ENCODE results near the gene GATM. TPM values are rescaled to one million over a fixed set of nuclear protein-coding genes. Genes with fewer than 3 reads are reported as not detected.

GATM gene
- total RNA-seq, 1 donor from 2014 or later, result 21.4 TPM

- peaks cover 5% of the 10 kb centered on the region for H3K4me1 ChIP-seq
- Mint-ChIP-seq H3K27me3 (ENCODE audit: insufficient read depth, low read depth) (peaks cover 4% of the 10 kb centered on the region), H3K4me3 (no peak overlapping the region), H3K27ac (no peak overlapping the region), H3K9me3 (no peaks in the 10 kb centered on the region), H3K36me3 (no peaks in the 10 kb centered on the region), H3K4me1 (peaks cover 16% of the 10 kb centered on the region)
- DNase-seq (ENCODE audit: low spot score), result no peak
- H3K4me2 ChIP-seq, result no peak overlapping the region
- no peak for TF ChIP-seq EZH2 (IDR thresholded peaks at IDR 0.05)
- no peak for TF ChIP-seq CTCF (IDR thresholded peaks at IDR 0.05)
- no peak for TF ChIP-seq EZH2phosphoT487 (IDR thresholded peaks at IDR 0.05)
- no peaks in the 10 kb centered on the region for H4K20me1 ChIP-seq (ENCODE audit: low read depth)
- H3K9me3 ChIP-seq (ENCODE audit: low read depth), result no peaks in the 10 kb centered on the region
- peaks cover 9% of the 10 kb centered on the region for H3K79me2 ChIP-seq (ENCODE audit: low read depth)
- H3K27ac ChIP-seq, result no peak overlapping the region
- H3K27me3 ChIP-seq, result peaks cover 74% of the 10 kb centered on the region
- no peak overlapping the region for H3K4me3 ChIP-seq
- H3K9ac ChIP-seq, result no peak overlapping the region
- no peak overlapping the region for H2AFZ ChIP-seq (replicated peaks)
- no peaks in the 10 kb centered on the region for H3K36me3 ChIP-seq
- H3F3A ChIP-seq (ENCODE audit: low read depth), result peaks cover 2% of the 10 kb centered on the region
These were observed 18.8 kb upstream of the GATM start for GRCh38 chr15:45397116-45397665.

- H3K27ac Mint-ChIP-seq, result no peak overlapping the region
- H3K36me3 ChIP-seq, result no peaks in the 10 kb centered on the region
- H3K9me3 Mint-ChIP-seq, result no peaks in the 10 kb centered on the region
- no peak overlapping the region for H3K4me3 Mint-ChIP-seq
- no peak overlapping the region for H3K4me2 ChIP-seq
- peaks cover under 1% of the 10 kb centered on the region for H3K79me2 ChIP-seq (ENCODE audit: low read depth)
- no peak overlapping the region for H3K9ac ChIP-seq
- no peaks in the 10 kb centered on the region for H4K20me1 ChIP-seq (ENCODE audit: low read depth)
- no peaks in the 10 kb centered on the region for H3F3A ChIP-seq (ENCODE audit: low read depth)
- no peak for DNase-seq (ENCODE audit: low spot score)
- H3K9me3 ChIP-seq (ENCODE audit: low read depth), result no peaks in the 10 kb centered on the region
- H3K4me3 ChIP-seq, result no peak overlapping the region
- no peak overlapping the region for H3K27ac ChIP-seq
- H3K27me3 Mint-ChIP-seq (ENCODE audit: insufficient read depth, low read depth), result no peaks in the 10 kb centered on the region
- TF ChIP-seq EZH2phosphoT487 (IDR thresholded peaks at IDR 0.05), result no peak
- H3K36me3 Mint-ChIP-seq, result no peaks in the 10 kb centered on the region
- H2AFZ ChIP-seq (replicated peaks), result no peak overlapping the region
- no peaks in the 10 kb centered on the region for H3K4me1 ChIP-seq
- H3K4me1 Mint-ChIP-seq, result peaks cover 9% of the 10 kb centered on the region
- peaks cover 83% of the 10 kb centered on the region for H3K27me3 ChIP-seq
These were observed 17.6 kb upstream of the GATM start for GRCh38 chr15:45395943-45396342.

- no peaks in the 10 kb centered on the region for H4K20me1 ChIP-seq (ENCODE audit: low read depth)
- no peaks in the 10 kb centered on the region for H3K36me3 ChIP-seq
- H3K27me3 Mint-ChIP-seq (ENCODE audit: insufficient read depth, low read depth), result no peaks in the 10 kb centered on the region
- TF ChIP-seq CTCF (IDR thresholded peaks at IDR 0.05) (no peak), EZH2 (IDR thresholded peaks at IDR 0.05) (no peak), EZH2phosphoT487 (IDR thresholded peaks at IDR 0.05) (no peak)
- no peak overlapping the region for H3K4me3 Mint-ChIP-seq
- H3K4me2 ChIP-seq, result no peak overlapping the region
- H3K36me3 Mint-ChIP-seq, result no peaks in the 10 kb centered on the region
- H3K27me3 ChIP-seq, result peaks cover 87% of the 10 kb centered on the region
- no peak for DNase-seq (ENCODE audit: low spot score)
- peaks cover 9% of the 10 kb centered on the region for H3K4me1 Mint-ChIP-seq
- H3K27ac Mint-ChIP-seq, result no peak overlapping the region
- H3K4me3 ChIP-seq, result no peak overlapping the region
- no peaks in the 10 kb centered on the region for H3K9me3 ChIP-seq (ENCODE audit: low read depth)
- no peak overlapping the region for H3K9ac ChIP-seq
- H3K79me2 ChIP-seq (ENCODE audit: low read depth), result no peaks in the 10 kb centered on the region
- no peaks in the 10 kb centered on the region for H3K9me3 Mint-ChIP-seq
- no peak overlapping the region for H2AFZ ChIP-seq (replicated peaks)
- H3F3A ChIP-seq (ENCODE audit: low read depth), result no peaks in the 10 kb centered on the region
- H3K27ac ChIP-seq, result no peak overlapping the region
- no peaks in the 10 kb centered on the region for H3K4me1 ChIP-seq
These were observed 16.3 kb upstream of the GATM start for GRCh38 chr15:45394681-45395080.

- Mint-ChIP-seq H3K27ac (peak overlapping the region; percentile 17), H3K27me3 (ENCODE audit: insufficient read depth, low read depth) (no peaks in the 10 kb centered on the region), H3K4me3 (no peak overlapping the region), H3K4me1 (peaks cover 9% of the 10 kb centered on the region), H3K9me3 (no peaks in the 10 kb centered on the region), H3K36me3 (no peaks in the 10 kb centered on the region)
- no peaks in the 10 kb centered on the region for H3K4me1 ChIP-seq
- H3K4me2 ChIP-seq, result no peak overlapping the region
- H3K27ac ChIP-seq, result no peak overlapping the region
- no peak overlapping the region for H3K4me3 ChIP-seq
- TF ChIP-seq CTCF (IDR thresholded peaks at IDR 0.05) (peak; percentile 23), EZH2 (IDR thresholded peaks at IDR 0.05) (no peak)
- H4K20me1 ChIP-seq (ENCODE audit: low read depth), result no peaks in the 10 kb centered on the region
- H3F3A ChIP-seq (ENCODE audit: low read depth), result no peaks in the 10 kb centered on the region
- no peak overlapping the region for H3K9ac ChIP-seq
- no peaks in the 10 kb centered on the region for H3K9me3 ChIP-seq (ENCODE audit: low read depth)
- no peak overlapping the region for H2AFZ ChIP-seq (replicated peaks)
- peaks cover 96% of the 10 kb centered on the region for H3K27me3 ChIP-seq
- no peaks in the 10 kb centered on the region for H3K36me3 ChIP-seq
- no peak for DNase-seq (ENCODE audit: low spot score)
- no peaks in the 10 kb centered on the region for H3K79me2 ChIP-seq (ENCODE audit: low read depth)
These were observed 15.5 kb upstream of the GATM start for GRCh38 chr15:45393851-45394250.
